OCI-LY7 (cell line): ENCODE results near the gene SLC41A3. TPM values are rescaled to one million over a fixed set of nuclear protein-coding genes. Genes with fewer than 3 reads are reported as not detected.

Experiments used
- BruUV-seq: library from RNA; stranded (reverse); fragments of 400-500 nt; replicated peaks from 2 replicates; lab custom pipeline; 2021; lab: Mats Ljungman, UMichigan
- CTCF ChIA-PET: fragments of 300-600 bp; sonication (Branson Sonifier 250); formaldehyde crosslinking; loops from one replicate; lab custom pipeline; 2022; ENCODE audit warnings: antibody characterized with exemption; ENCODE audit not compliant: unreplicated experiment; lab: Charles Lee
- POLR2A ChIA-PET: fragments of 300-600 bp; sonication (Branson Sonifier 250); formaldehyde crosslinking; loops from one replicate; lab custom pipeline; 2022; ENCODE audit warnings: antibody characterized with exemption; lab: Charles Lee
- DNase-seq: peaks from one replicate; pipeline ENCODE4 v3.0.0-alpha.2; 2015; ENCODE audit warnings: low spot score
- H2AFZ ChIP-seq: fragments of 200-600 bp; sonication (generic), shearing (Covaris generic); 2 replicates; pipeline ENCODE4 v1.6.1; 2014; ENCODE audit warnings: mild to moderate bottlenecking, antibody characterized with exemption, low read length, moderate library complexity
- H3K27ac ChIP-seq: fragments of 200-600 bp; sonication (generic); 2 replicates; pipeline ENCODE4 v1.5.1; 2014; ENCODE audit warnings: mixed run types, low read depth, mild to moderate bottlenecking, moderate library complexity, low read length, inconsistent platforms; ENCODE audit not compliant: poor library complexity, severe bottlenecking
- H3K36me3 ChIP-seq: fragments of 200-600 bp; sonication (generic); 2 replicates; pipeline ENCODE4 v1.6.1; 2014; ENCODE audit warnings: mild to moderate bottlenecking, antibody characterized with exemption, low read length, moderate library complexity, mixed read lengths; ENCODE audit not compliant: insufficient read depth
- H3K4me1 ChIP-seq: fragments of 200-600 bp; sonication (generic); 2 replicates; pipeline ENCODE4 v1.5.1; 2014; ENCODE audit warnings: mild to moderate bottlenecking, low read length; ENCODE audit not compliant: insufficient read depth, poor library complexity, severe bottlenecking
- H3K4me2 ChIP-seq: fragments of 200-600 bp; sonication (generic); 2 replicates; pipeline ENCODE4 v1.6.1; 2014; ENCODE audit warnings: mild to moderate bottlenecking, low read length
- H3K4me3 ChIP-seq: fragments of 200-600 bp; sonication (generic); 2 replicates; pipeline ENCODE4 v1.5.1; 2014; ENCODE audit warnings: mild to moderate bottlenecking, low read depth, low read length; ENCODE audit not compliant: poor library complexity, severe bottlenecking
- H3K79me2 ChIP-seq: fragments of 200-600 bp; sonication (generic); 2 replicates; pipeline ENCODE4 v1.6.1; 2016; ENCODE audit warnings: low read depth, mild to moderate bottlenecking, low read length, moderate library complexity, mixed read lengths; ENCODE audit not compliant: insufficient read depth
- H3K9me2 ChIP-seq: fragments of 200-600 bp; sonication (generic); 2 replicates; pipeline ENCODE4 v1.6.1; 2016; ENCODE audit warnings: mild to moderate bottlenecking, low read length, mixed read lengths; ENCODE audit not compliant: insufficient read depth
- H3K9me3 ChIP-seq: fragments of 200-600 bp; sonication (generic); 2 replicates; pipeline ENCODE4 v1.6.1; 2014; ENCODE audit warnings: mild to moderate bottlenecking, mixed run types, low read length, mixed read lengths
- H4K20me1 ChIP-seq: fragments of 200-600 bp; sonication (generic); 2 replicates; pipeline ENCODE4 v1.6.1; 2014; ENCODE audit warnings: mild to moderate bottlenecking, antibody characterized with exemption, low read length, moderate library complexity, mixed read lengths; ENCODE audit not compliant: insufficient read depth
- EZH2phosphoT487 ChIP-seq: fragments of 200-600 bp; sonication (generic); IDR thresholded peaks from 2 replicates; pipeline ENCODE4 v1.6.1; 2018; ENCODE audit warnings: low read depth, borderline replicate concordance, mild to moderate bottlenecking, mixed run types, antibody characterized with exemption, low read length, moderate library complexity, mixed read lengths
- intact Hi-C: fragments of 100-400 bp; cut with micrococcal nuclease; formaldehyde crosslinking; loops from one replicate; pipeline ENCODE4 v1.10.0; 2022; ENCODE audit not compliant: unreplicated experiment
- total RNA-seq, 2 experiments: library from RNA; depleted of rRNA in 1 of 2; stranded (reverse); fragments of >200 nt in 1 of 2; shearing (Covaris generic) in 1 of 2; gene quantifications; 2 replicates each; pipeline ENCODE4 v1.2.3, GENCODE V29; 2014 to 2022
- TF ChIP-seq, protein P1 (sequence below): fragments of 200-600 bp; sonication (generic); conservative IDR thresholded peaks from 2 replicates; pipeline ENCODE4 v1.5.1; 2014; ENCODE audit warnings: mild to moderate bottlenecking, antibody characterized with exemption, low read length, moderate library complexity, mixed read lengths

SLC41A3 gene
- total RNA-seq, 2 experiments from 2014 or later: 31.9 to 35.9 TPM

DNA sequence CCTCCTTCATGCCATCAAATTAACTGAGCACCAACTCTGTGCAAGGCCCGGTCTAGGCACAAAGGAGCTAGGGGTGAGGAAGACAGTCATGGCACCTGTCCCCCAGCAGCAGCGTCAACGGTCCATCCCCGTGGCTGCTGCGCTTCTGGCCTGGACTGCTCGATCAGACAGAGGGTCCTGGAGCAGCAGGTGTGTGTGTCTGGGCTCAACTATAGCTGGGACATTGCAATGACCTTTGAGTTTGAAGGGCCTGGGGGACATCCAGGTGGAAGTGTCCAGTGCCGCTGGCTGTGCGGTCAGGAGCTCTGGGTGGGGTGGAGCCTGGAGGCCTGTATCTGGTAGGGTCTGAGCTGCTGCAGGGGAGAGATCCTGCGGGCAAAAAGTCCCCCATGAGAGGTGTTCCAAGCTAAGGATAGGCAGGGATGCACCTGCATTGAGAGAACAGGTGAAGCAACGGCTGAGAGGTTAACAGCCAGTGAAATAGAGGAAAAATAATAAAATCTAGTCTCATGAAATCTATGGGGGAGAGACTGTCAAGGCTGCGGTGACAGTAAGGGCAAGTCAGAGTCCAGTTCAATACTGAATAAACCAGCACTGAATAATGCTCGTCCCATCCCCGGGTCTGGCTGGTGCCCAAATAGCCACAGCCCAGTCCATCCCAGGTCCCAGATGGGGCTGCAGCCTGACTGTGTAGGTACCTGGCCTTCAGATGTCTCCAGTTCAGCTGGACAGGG, 25.4 kb upstream of the SLC41A3 start:
- intact Hi-C loops: no loop called here
- TF ChIP-seq EZH2phosphoT487: no peak
- TF ChIP-seq, protein P1, sequence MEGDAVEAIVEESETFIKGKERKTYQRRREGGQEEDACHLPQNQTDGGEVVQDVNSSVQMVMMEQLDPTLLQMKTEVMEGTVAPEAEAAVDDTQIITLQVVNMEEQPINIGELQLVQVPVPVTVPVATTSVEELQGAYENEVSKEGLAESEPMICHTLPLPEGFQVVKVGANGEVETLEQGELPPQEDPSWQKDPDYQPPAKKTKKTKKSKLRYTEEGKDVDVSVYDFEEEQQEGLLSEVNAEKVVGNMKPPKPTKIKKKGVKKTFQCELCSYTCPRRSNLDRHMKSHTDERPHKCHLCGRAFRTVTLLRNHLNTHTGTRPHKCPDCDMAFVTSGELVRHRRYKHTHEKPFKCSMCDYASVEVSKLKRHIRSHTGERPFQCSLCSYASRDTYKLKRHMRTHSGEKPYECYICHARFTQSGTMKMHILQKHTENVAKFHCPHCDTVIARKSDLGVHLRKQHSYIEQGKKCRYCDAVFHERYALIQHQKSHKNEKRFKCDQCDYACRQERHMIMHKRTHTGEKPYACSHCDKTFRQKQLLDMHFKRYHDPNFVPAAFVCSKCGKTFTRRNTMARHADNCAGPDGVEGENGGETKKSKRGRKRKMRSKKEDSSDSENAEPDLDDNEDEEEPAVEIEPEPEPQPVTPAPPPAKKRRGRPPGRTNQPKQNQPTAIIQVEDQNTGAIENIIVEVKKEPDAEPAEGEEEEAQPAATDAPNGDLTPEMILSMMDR: no peak
- Histone ChIP-seq H4K20me1 (no peaks in the 10 kb centered on the region), H3K4me1 (no peaks in the 10 kb centered on the region), H3K79me2 (no peaks in the 10 kb centered on the region), H3K36me3 (no peaks in the 10 kb centered on the region), H3K9me3 (no peaks in the 10 kb centered on the region), H3K4me2 (no peak overlapping the region), H3K4me3 (no peak overlapping the region), H2AFZ (no peak overlapping the region), H3K27ac (no peak overlapping the region), H3K9me2 (no peaks in the 10 kb centered on the region)
- ChIA-PET CTCF (no interaction called here), POLR2A (no interaction called here)
- BruUV-seq: no TSS peak
- DNase-seq: no peak

DNA sequence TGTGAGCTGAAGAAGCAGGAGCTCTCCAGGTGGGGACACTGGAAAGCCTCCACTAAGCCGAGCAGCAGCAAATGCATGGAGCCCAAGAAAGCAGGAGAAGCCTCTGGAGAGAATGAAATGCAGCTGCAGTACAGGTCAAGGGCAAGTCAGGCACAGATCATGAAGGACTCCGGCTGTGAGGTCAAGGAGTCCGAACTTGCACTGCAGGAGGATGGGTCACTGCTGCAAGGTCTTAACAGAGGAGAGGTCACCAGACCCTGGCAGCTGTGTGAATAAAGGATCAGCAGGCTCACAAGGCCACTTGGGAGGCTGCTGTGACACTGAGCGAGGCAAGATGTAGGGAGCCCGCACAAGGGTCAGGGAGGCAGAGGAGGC, 24.7 kb upstream of the SLC41A3 start:
- no peak for TF ChIP-seq EZH2phosphoT487
- TF ChIP-seq, protein P1: no peak
- POLR2A ChIA-PET: no interaction called here
- Histone ChIP-seq H2AFZ (no peak overlapping the region), H3K4me3 (no peak overlapping the region), H3K9me2 (no peaks in the 10 kb centered on the region), H3K4me1 (no peaks in the 10 kb centered on the region), H3K36me3 (no peaks in the 10 kb centered on the region), H3K79me2 (no peaks in the 10 kb centered on the region), H3K9me3 (no peaks in the 10 kb centered on the region), H3K27ac (no peak overlapping the region), H3K4me2 (no peak overlapping the region), H4K20me1 (no peaks in the 10 kb centered on the region)
- CTCF ChIA-PET: no interaction called here
- no TSS peak for BruUV-seq
- DNase-seq: no peak
- intact Hi-C loops: no loop called here

DNA sequence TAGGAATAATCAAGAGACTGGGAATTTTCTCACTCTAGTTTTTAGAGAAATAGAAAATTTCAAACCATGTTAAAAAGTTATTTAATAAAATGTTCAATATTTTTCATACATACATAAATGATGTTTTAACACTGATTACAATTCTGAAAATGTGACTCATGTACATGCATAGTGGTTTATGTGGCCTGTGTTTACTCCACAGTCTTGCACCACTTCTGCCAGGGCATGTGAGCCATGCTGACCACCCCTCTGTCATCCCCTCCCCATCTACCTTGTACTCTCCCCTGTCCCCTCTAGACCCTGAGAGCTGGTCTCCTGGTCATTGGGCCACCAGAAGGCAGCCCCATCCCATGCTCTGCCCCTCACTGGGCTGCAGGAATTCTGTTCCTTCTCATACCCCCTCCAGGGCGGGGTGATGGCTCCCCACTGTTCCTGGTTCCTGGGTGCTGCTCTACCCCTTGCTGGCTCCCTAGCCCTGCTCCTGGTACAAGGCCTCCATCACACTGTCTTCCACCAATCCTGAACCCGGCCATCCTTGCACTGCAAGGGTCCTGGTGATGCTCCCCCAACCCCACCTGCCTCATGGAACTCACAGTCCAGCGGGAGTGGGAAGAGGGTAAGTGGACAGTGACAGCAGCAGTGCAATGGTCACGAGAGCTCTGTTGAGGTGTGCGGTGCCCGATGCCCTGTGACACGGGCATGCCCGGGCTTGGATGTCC, 24.2 kb upstream of the SLC41A3 start:
- H2AFZ ChIP-seq: no peak overlapping the region
- H3K4me1 ChIP-seq: no peaks in the 10 kb centered on the region
- no peaks in the 10 kb centered on the region for H4K20me1 ChIP-seq
- no peak overlapping the region for H3K27ac ChIP-seq
- ChIA-PET POLR2A (no interaction called here), CTCF (no interaction called here)
- H3K4me2 ChIP-seq: no peak overlapping the region
- no peaks in the 10 kb centered on the region for H3K9me2 ChIP-seq
- H3K79me2 ChIP-seq: no peaks in the 10 kb centered on the region
- H3K4me3 ChIP-seq: no peak overlapping the region
- TF ChIP-seq, protein P1: no peak
- TF ChIP-seq EZH2phosphoT487: no peak
- no peaks in the 10 kb centered on the region for H3K9me3 ChIP-seq
- intact Hi-C loops: no loop called here
- H3K36me3 ChIP-seq: no peaks in the 10 kb centered on the region
- DNase-seq: no peak
- BruUV-seq: no TSS peak
